AG04449 (cell line): Measurements from ENCODE around the gene CNN2.

Experiments used
- CTCF ChIA-PET: fragments of 350-600 bp; formaldehyde crosslinking; extraction: SDS; loops from one replicate; lab custom pipeline; 2021; ENCODE audit warnings: antibody characterized with exemption; lab: Yijun Ruan, JAX
- POLR2A ChIA-PET: fragments of 400-600, 350-600 bp; formaldehyde crosslinking; extraction: SDS; loops from one replicate; lab custom pipeline; 2020; ENCODE audit warnings: antibody characterized with exemption, inconsistent platforms; lab: Yijun Ruan, JAX
- DNase-seq: peaks from one replicate; pipeline ENCODE4 v3.0.0-alpha.2; 2010; ENCODE audit warnings: low read depth, low spot score
- H3K4me3 ChIP-seq: 2 replicates; pipeline ENCODE4 v1.5.1; 2011; ENCODE audit warnings: low read depth, mild to moderate bottlenecking, control low read depth, low read length
- TF ChIP-seq, protein P1 (sequence below): IDR thresholded peaks from one replicate; pipeline ENCODE4 v1.5.1; 2011; ENCODE audit warnings: mild to moderate bottlenecking, moderate library complexity, low read length, control low read depth, inconsistent platforms; ENCODE audit not compliant: insufficient read depth; ENCODE audit errors: missing control alignments

The CNN2 gene

GRCh38 chr19:1028062-1028926 is 1.9 kb downstream of the CNN2 start:
- peak overlapping the region; percentile 96 for H3K4me3 ChIP-seq
- ChIA-PET CTCF (interaction anchor here (0.6 to 4.2 kb wide), 6 partner anchors 39 to 212 kb away, joined by 3 to 19 read pairs (median 4); partner anchors contain the start of gene ARHGAP45), POLR2A (interaction anchor here (0.6 to 8.0 kb wide), 6 partner anchors 11 to 241 kb away, joined by 3 to 104 read pairs (median 3); partner anchors contain the start of genes ABCA7, ATP5F1D, CIRBP and GPX4)
- DNase-seq, result peak; percentile 71
- TF ChIP-seq, protein P1, sequence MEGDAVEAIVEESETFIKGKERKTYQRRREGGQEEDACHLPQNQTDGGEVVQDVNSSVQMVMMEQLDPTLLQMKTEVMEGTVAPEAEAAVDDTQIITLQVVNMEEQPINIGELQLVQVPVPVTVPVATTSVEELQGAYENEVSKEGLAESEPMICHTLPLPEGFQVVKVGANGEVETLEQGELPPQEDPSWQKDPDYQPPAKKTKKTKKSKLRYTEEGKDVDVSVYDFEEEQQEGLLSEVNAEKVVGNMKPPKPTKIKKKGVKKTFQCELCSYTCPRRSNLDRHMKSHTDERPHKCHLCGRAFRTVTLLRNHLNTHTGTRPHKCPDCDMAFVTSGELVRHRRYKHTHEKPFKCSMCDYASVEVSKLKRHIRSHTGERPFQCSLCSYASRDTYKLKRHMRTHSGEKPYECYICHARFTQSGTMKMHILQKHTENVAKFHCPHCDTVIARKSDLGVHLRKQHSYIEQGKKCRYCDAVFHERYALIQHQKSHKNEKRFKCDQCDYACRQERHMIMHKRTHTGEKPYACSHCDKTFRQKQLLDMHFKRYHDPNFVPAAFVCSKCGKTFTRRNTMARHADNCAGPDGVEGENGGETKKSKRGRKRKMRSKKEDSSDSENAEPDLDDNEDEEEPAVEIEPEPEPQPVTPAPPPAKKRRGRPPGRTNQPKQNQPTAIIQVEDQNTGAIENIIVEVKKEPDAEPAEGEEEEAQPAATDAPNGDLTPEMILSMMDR, result no peak

DNA sequence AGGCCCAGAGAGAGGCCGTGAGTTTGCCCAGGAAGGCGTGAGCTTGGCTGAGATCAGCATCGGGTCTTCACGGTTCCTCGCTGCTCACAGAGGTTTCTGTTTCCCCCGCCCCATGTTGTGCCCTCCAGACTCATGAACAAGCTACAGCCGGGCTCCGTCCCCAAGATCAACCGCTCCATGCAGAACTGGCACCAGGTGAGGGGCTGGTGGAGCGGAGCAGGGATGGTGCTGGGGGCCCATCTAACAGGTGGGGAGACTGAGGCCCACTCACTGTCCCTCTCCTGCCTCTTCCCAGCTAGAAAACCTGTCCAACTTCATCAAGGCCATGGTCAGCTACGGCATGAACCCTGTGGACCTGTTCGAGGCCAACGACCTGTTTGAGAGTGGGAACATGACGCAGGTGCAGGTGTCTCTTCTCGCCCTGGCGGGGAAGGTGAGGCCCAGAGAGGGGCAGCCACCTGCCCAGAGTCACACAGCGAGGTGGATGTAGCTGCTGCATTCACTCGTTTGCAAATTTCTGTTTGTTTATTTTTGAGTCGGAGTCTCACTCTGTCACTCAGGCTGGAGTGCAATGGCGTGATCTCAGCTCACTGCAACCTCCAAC is 6.0 kb downstream of the CNN2 start:
- TF ChIP-seq, protein P1, result no peak
- ChIA-PET CTCF (interaction anchor here (1.0 kb wide), 1 partner anchor 81 kb away, joined by 3 read pairs; no protein-coding TSS in a partner anchor), POLR2A (interaction anchor here (0.6 to 8.0 kb wide), 3 partner anchors 6 to 216 kb away, joined by 3 to 104 read pairs (median 3); partner anchors contain the start of gene ABCA7)
- no peak overlapping the region for H3K4me3 ChIP-seq
- no peak for DNase-seq

DNA sequence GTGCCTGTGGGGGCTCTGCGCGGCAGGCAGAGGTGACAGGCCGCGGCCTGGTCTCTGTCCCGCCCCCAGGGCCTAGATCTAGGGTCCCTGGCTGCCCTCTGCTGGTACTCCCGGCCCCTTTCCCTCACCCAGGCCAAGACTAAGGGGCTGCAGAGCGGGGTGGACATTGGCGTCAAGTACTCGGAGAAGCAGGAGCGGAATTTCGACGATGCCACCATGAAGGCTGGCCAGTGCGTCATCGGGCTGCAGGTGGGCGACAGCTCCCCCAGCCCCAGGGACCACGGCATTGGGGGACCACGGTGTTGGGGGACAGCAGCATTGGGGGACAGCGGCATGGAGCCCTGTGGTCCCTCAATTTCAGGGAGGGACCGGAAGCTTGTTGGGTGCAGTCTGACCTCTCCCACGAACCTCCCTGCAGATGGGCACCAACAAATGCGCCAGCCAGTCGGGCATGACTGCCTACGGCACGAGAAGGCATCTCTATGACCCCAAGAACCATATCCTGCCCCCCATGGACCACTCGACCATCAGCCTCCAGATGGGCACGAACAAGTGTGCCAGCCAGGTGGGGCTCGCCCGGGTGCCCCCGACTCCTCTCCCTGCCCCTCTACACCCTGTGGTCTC is 9.7 kb downstream of the CNN2 start:
- TF ChIP-seq, protein P1, result no peak
- ChIA-PET POLR2A (interaction anchor here (0.7 to 7.8 kb wide), 2 partner anchors 7 to 157 kb away, joined by 5 to 104 read pairs; partner anchors contain the start of gene CNN2), CTCF (interaction anchor here (0.9 to 1.6 kb wide), 3 partner anchors 30 to 208 kb away, joined by 3 to 4 read pairs (median 3); no protein-coding TSS in a partner anchor)
- no peak overlapping the region for H3K4me3 ChIP-seq
- DNase-seq, result no peak

DNA sequence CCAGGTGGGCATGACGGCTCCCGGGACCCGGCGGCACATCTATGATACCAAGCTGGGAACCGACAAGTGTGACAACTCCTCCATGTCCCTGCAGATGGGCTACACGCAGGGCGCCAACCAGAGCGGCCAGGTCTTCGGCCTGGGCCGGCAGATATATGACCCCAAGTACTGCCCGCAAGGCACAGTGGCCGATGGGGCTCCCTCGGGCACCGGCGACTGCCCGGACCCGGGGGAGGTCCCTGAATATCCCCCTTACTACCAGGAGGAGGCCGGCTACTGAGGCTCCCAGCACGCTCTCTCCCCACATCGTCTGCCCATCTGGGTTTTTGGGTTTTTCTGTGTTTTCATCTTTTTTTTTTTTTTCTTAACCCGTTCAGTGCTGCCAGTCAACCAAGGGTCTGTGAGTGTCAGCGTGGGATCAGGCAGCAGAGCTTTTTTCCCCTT is 11.2 kb downstream of the CNN2 start:
- no peak overlapping the region for H3K4me3 ChIP-seq
- no peak for DNase-seq
- TF ChIP-seq, protein P1, result no peak
- ChIA-PET POLR2A (interaction anchor here (7.8 kb wide), 1 partner anchor 8 kb away, joined by 104 read pairs; the partner anchor contains the start of gene CNN2), CTCF (interaction anchor here (1.6 kb wide), 1 partner anchor 75 kb away, joined by 4 read pairs; no protein-coding TSS in a partner anchor)

DNA sequence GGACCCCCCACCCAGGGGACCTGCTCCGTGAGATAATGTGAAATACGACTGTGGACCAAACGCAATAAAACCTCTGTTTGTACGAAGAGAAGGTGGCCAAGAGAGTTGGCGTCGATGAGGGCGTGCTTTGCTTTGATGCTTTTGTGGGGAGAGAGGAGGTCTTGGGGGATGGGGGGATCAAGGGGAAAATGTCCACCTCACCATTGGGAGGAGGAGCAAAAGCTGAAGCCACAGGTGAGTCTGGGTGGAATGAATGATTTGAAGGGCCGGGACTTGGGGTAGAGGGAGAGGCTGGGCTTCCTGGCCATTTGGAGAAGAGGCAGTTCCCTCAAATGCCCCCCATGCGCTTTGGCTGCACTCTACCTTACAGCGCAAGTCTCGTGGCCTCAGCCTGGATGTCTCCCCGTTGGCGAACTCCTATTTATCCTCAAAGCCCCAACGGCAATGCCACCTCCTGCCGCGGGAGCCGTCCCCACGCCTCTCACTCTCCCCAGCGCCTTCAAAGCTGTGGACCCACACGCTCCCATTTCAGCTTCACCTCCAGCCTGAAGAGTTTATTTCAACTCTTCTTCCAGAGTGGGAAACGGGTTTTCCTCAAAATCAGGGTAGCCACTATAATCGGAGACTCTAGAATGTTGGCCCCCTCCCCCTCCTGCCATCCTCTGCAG is 12.7 kb downstream of the CNN2 start:
- CTCF ChIA-PET, result interaction anchor here (1.0 to 2.2 kb wide), 3 partner anchors 9 to 26 kb away, joined by 5 to 7 read pairs (median 5); partner anchors contain the start of gene CNN2
- TF ChIP-seq, protein P1, result no peak
- POLR2A ChIA-PET, result interaction anchor here (0.6 to 7.8 kb wide), 7 partner anchors 10 to 214 kb away, joined by 3 to 104 read pairs (median 4); partner anchors contain the start of gene CNN2
- no peak for DNase-seq
- no peak overlapping the region; the same call in 1 of the 2 replicates for H3K4me3 ChIP-seq
